ENCODE measurements around the gene CA11. TPM values are rescaled to one million over a fixed set of nuclear protein-coding genes. Genes with fewer than 3 reads are reported as not detected.

The CA11 gene
- total and polyA plus RNA-seq, 9 of the 15 experiments (the other 6 are each of a cell fraction or from before 2014, with no cell fraction given) = 2.9 to 19.9 (median 8.3) TPM

DNA sequence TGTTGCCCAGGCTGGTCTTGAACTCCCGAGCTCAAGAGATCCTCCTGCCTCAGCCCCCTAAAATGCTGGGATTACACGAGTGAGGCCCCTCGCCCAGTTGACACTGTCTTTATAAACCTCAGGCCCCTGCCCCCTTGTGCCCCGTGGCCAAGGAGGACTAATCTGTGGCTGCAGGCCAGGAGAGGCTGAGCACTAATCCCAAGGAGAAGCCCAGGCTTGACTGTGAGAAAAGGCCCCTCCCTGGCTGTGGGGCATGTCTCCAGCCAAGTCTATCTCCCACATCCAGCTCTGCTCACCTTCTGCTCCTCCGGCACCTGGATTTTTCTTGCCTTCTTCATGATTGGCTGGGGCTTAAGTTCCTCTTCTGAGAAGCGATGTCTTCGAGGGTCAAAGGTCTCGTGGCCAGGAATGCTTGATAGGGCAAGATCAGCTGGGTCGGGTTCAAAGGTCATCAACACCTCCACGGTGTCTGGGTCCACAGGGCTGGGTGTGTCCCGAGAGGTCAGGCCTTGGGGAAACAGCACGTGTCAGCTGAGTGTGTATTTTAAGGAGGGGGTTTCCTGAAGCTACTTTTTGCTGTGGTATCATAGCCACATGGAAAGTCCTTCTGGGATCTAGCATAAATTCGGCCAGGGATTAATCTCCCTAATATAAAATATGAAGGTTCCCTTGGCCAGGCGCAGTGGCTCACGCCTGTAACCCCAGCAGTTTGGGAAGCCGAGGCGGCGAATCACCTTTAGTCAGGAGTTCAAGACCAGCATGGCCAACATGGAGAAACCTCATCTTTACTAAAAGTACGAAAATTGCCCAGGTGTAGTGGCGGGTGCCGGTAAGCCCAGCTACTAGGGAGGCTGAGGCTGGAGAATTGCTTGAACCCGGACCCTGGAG is 12.6 kb downstream of the CA11 start:
- Histone ChIP-seq H3K9ac (ENCODE audit: insufficient read depth in 1 of 2, low read depth in 2 of 2, low read length in 2 of 2) (peak overlapping the region; percentile 59 to 61), H3K4me1 (replicated peaks in 1 of 2; ENCODE audit: control insufficient read depth in 2 of 2, insufficient read depth in 2 of 2, low read length in 2 of 2) (peaks cover 36 to 85% of the 10 kb centered on the region in 2 experiments), H3K9me3 (replicated peaks; ENCODE audit: control insufficient read depth, insufficient read depth, low read depth, low read length) (no peaks in the 10 kb centered on the region), H3K4me2 (ENCODE audit: insufficient read depth, low read length) (peak overlapping the region; percentile 83), H3K79me2 (ENCODE audit: control insufficient read depth, insufficient read depth, low read length) (peaks cover 10% of the 10 kb centered on the region; the same call in 2 of the 3 replicates), H4K20me1 (replicated peaks; ENCODE audit: control insufficient read depth, insufficient read depth, low read length) (no peaks in the 10 kb centered on the region), H3K9me1 (ENCODE audit: control insufficient read depth, insufficient read depth, low read length) (peaks cover 4% of the 10 kb centered on the region), H2AFZ (ENCODE audit: low read depth, low read length) (peak overlapping the region; percentile 86; the same call in 1 of the 2 replicates), H3K36me3 (ENCODE audit: control insufficient read depth, insufficient read depth, low read length) (peaks cover 2% of the 10 kb centered on the region; the same call in 1 of the 3 replicates), H3K27me3 (ENCODE audit: control insufficient read depth in 2 of 2, insufficient read depth in 2 of 2, low read length in 2 of 2) (no peaks in the 10 kb centered on the region), H3K27ac (ENCODE audit: extremely low read depth, low read depth, low read length) (peak overlapping the region; percentile 88), H3K4me3 (no peak overlapping the region)
- DNase-seq (ENCODE audit: extremely low read depth in 1 of 4, low spot score in 3 of 4) = peak; percentile 49 to 92 (median 56)
- no TSS peak for BruUV-seq (replicated peaks)
- WGBS (ENCODE audit: insufficient coverage, low coverage, missing lambda C conversion rate) = 23% methylated on average over 22 of the region's 22 CpGs
- CTCF ChIA-PET (ENCODE audit: low intra/inter-chr PET ratio) = no interaction called here
- POLR2A ChIA-PET = interaction anchor here (0.5 to 2.4 kb wide), 13 partner anchors 9 to 1654 kb away, joined by 3 to 18 read pairs (median 3); partner anchors contain the start of genes DHDH, RPL18, SPACA4 and SPHK2
- peak; percentile 88 for FAIRE-seq
- in situ Hi-C loops (cut with MboI) (no loop called here), intact Hi-C loops (cut with micrococcal nuclease) (no loop called here)
- ATAC-seq = no peak
- TF ChIP-seq YBX1 (IDR thresholded peaks at IDR 0.05) (no peak), TRIM25 (IDR thresholded peaks at IDR 0.05; ENCODE audit: borderline replicate concordance) (no peak), KLF1 (tag; IDR thresholded peaks at IDR 0.05) (no peak), SREBF1 (IDR thresholded peaks at IDR 0.05; ENCODE audit: borderline replicate concordance, low read depth, low read length) (no peak), ZNF347 (CRISPR knock-in tag; IDR thresholded peaks at IDR 0.05; ENCODE audit: low read depth) (no peak), POLR3G (IDR thresholded peaks at IDR 0.05; ENCODE audit: extremely low read depth, insufficient read length, insufficient replicate concordance) (no peak)
- TF ChIP-seq, protein P1, sequence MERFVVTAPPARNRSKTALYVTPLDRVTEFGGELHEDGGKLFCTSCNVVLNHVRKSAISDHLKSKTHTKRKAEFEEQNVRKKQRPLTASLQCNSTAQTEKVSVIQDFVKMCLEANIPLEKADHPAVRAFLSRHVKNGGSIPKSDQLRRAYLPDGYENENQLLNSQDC (CRISPR knock-in tag; IDR thresholded peaks at IDR 0.05) = no peak
- TF ChIP-seq, protein P2, sequence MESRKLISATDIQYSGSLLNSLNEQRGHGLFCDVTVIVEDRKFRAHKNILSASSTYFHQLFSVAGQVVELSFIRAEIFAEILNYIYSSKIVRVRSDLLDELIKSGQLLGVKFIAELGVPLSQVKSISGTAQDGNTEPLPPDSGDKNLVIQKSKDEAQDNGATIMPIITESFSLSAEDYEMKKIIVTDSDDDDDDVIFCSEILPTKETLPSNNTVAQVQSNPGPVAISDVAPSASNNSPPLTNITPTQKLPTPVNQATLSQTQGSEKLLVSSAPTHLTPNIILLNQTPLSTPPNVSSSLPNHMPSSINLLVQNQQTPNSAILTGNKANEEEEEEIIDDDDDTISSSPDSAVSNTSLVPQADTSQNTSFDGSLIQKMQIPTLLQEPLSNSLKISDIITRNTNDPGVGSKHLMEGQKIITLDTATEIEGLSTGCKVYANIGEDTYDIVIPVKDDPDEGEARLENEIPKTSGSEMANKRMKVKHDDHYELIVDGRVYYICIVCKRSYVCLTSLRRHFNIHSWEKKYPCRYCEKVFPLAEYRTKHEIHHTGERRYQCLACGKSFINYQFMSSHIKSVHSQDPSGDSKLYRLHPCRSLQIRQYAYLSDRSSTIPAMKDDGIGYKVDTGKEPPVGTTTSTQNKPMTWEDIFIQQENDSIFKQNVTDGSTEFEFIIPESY (CRISPR knock-in tag; IDR thresholded peaks at IDR 0.05) = no peak

Measured in K562 (cell line).